HEK293 (cell line): ENCODE data around the gene CDK6.

ENCODE experiments used
- CTCF ChIA-PET: fragments of 350-600 bp; formaldehyde crosslinking; extraction: SDS; loops from one replicate; lab custom pipeline; 2021; ENCODE audit warnings: antibody characterized with exemption; lab: Yijun Ruan, JAX
- POLR2A ChIA-PET: fragments of 300-600 bp; formaldehyde crosslinking; extraction: SDS; loops from one replicate; lab custom pipeline; 2020; ENCODE audit warnings: antibody characterized with exemption, inconsistent platforms; lab: Yijun Ruan, JAX
- H3K27ac ChIP-seq: fragments of 200-500 bp; sonication (Bioruptor generic); 2 replicates; pipeline ENCODE4 v1.5.1; 2014; ENCODE audit warnings: low read depth, low read length, control low read depth, inconsistent platforms; ENCODE audit errors: extremely low read depth
- H3K36me3 ChIP-seq, 2 experiments: fragments of 200-500 bp in 1 of 2; sonication (Bioruptor generic) in 1 of 2; 1 replicate in 1 of 2; 2 replicates in 1 of 2; pipeline ENCODE4 v1.5.1; 2014 to 2017; ENCODE audit warnings: inconsistent platforms in 2 of 2, low read length in 2 of 2; ENCODE audit not compliant: control insufficient read depth in 2 of 2, insufficient read depth in 1 of 2
- H3K4me1 ChIP-seq: fragments of 200-500 bp; sonication (Bioruptor generic); 2 replicates; pipeline ENCODE4 v1.5.1; 2014; ENCODE audit warnings: mild to moderate bottlenecking, low read length, inconsistent platforms; ENCODE audit not compliant: control insufficient read depth, insufficient read depth
- H3K4me3 ChIP-seq: 2 replicates; pipeline ENCODE4 v1.5.1; 2011; ENCODE audit warnings: low read depth, mild to moderate bottlenecking, control low read depth, low read length, moderate library complexity
- H3K9me3 ChIP-seq: fragments of 200-500 bp; sonication (Bioruptor generic); 2 replicates; pipeline ENCODE4 v1.5.1; 2014; ENCODE audit warnings: low read depth, low read length, inconsistent platforms; ENCODE audit not compliant: control insufficient read depth, insufficient read depth
- KLF10 ChIP-seq: fragments of 450-650 bp; IDR thresholded peaks from 2 replicates; pipeline ENCODE4 v1.5.1; 2018; ENCODE audit warnings: missing biosample characterization, mild to moderate bottlenecking, missing genetic modification characterization
- PRDM1 ChIP-seq: fragments of 450-650 bp; formaldehyde crosslinking; IDR thresholded peaks from 2 replicates; pipeline ENCODE4; 2016; ENCODE audit warnings: missing biosample characterization, missing genetic modification characterization
- REPIN1 ChIP-seq: fragments of 450-650 bp; formaldehyde crosslinking; IDR thresholded peaks from 2 replicates; pipeline ENCODE4 v1.5.1; 2017; ENCODE audit warnings: missing biosample characterization, missing genetic modification characterization, low read depth
- ZFP3 ChIP-seq: fragments of 450-650 bp; formaldehyde crosslinking; IDR thresholded peaks from 2 replicates; pipeline ENCODE4 v1.5.1; 2016; ENCODE audit warnings: low read depth, missing biosample characterization, missing genetic modification characterization
- ZNF174 ChIP-seq: fragments of 450-650 bp; formaldehyde crosslinking; IDR thresholded peaks from 2 replicates; pipeline ENCODE4 v1.5.0; 2017; ENCODE audit warnings: missing biosample characterization, mild to moderate bottlenecking, missing genetic modification characterization
- ZNF624 ChIP-seq: fragments of 450-650 bp; formaldehyde crosslinking; IDR thresholded peaks from 2 replicates; pipeline ENCODE4 v1.5.1; 2017; ENCODE audit warnings: missing biosample characterization, missing genetic modification characterization
- TF ChIP-seq, protein P1 (sequence below): fragments of 450-650 bp; formaldehyde crosslinking; IDR thresholded peaks from 2 replicates; pipeline ENCODE4 v1.5.1; 2016; ENCODE audit warnings: missing biosample characterization, missing genetic modification characterization
- TF ChIP-seq, protein P2 (sequence below): fragments of 450-650 bp; formaldehyde crosslinking; IDR thresholded peaks from 2 replicates; pipeline ENCODE4 v1.5.1; 2016; ENCODE audit warnings: missing biosample characterization, missing genetic modification characterization
- TF ChIP-seq, protein P3 (sequence below): fragments of 450-650 bp; formaldehyde crosslinking; IDR thresholded peaks from 2 replicates; pipeline ENCODE4 v1.5.1; 2016; ENCODE audit warnings: missing biosample characterization, missing genetic modification characterization
- TF ChIP-seq, protein P4 (sequence below): fragments of 450-650 bp; formaldehyde crosslinking; optimal IDR thresholded peaks from 2 replicates; pipeline ENCODE3; 2016; ENCODE audit warnings: missing biosample characterization, mild to moderate bottlenecking, missing genetic modification characterization
- TF ChIP-seq, protein P5 (sequence below): fragments of 450-650 bp; formaldehyde crosslinking; IDR thresholded peaks from 2 replicates; pipeline ENCODE4 v1.5.1; 2017; ENCODE audit warnings: missing biosample characterization, missing genetic modification characterization

The CDK6 gene

DNA sequence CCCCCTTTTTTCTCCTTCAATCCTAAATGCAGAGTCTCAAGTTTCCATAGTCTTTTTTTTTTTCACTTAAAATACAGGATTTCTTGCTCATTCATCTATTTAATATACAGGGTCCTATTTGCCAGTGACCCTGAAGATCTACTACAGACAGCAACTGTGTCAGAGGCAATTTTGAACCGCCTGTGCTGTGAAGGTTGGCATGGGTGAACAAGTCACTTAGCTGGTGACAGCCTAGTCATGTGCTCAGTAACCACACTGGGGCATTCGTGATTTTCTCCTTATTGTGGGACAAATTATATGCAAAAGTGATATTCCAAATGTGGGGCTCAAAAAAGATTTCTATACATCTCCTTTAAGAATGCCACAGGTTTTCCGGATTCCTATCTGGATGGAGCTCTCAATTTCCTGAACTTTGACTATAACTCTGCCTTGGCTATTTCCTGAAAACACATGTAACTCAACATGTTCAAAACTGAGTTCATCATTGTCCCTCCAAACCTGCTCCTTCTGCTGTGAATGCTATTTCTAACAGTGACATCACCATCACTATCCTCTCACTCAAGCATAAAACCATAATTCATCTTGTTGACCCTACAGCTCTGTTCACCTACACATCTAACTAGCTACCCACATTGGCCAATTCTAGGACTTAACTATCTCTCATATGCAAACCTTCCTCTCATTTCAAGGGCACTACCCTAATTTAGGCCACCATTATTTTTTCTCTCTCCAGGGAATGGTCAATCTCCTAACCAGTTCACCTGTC is 36.7 kb downstream of the CDK6 start (continued):
- TF ChIP-seq, protein P1, sequence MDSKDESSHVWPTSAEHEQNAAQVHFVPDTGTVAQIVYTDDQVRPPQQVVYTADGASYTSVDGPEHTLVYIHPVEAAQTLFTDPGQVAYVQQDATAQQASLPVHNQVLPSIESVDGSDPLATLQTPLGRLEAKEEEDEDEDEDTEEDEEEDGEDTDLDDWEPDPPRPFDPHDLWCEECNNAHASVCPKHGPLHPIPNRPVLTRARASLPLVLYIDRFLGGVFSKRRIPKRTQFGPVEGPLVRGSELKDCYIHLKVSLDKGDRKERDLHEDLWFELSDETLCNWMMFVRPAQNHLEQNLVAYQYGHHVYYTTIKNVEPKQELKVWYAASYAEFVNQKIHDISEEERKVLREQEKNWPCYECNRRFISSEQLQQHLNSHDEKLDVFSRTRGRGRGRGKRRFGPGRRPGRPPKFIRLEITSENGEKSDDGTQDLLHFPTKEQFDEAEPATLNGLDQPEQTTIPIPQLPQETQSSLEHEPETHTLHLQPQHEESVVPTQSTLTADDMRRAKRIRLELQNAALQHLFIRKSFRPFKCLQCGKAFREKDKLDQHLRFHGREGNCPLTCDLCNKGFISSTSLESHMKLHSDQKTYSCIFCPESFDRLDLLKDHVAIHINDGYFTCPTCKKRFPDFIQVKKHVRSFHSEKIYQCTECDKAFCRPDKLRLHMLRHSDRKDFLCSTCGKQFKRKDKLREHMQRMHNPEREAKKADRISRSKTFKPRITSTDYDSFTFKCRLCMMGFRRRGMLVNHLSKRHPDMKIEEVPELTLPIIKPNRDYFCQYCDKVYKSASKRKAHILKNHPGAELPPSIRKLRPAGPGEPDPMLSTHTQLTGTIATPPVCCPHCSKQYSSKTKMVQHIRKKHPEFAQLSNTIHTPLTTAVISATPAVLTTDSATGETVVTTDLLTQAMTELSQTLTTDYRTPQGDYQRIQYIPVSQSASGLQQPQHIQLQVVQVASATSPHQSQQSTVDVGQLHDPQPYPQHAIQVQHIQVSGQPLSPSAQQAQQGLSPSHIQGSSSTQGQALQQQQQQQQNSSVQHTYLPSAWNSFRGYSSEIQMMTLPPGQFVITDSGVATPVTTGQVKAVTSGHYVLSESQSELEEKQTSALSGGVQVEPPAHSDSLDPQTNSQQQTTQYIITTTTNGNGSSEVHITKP (tag by site-specific recombination): no peak
- TF ChIP-seq, all 188 proteins: peak for 4

DNA sequence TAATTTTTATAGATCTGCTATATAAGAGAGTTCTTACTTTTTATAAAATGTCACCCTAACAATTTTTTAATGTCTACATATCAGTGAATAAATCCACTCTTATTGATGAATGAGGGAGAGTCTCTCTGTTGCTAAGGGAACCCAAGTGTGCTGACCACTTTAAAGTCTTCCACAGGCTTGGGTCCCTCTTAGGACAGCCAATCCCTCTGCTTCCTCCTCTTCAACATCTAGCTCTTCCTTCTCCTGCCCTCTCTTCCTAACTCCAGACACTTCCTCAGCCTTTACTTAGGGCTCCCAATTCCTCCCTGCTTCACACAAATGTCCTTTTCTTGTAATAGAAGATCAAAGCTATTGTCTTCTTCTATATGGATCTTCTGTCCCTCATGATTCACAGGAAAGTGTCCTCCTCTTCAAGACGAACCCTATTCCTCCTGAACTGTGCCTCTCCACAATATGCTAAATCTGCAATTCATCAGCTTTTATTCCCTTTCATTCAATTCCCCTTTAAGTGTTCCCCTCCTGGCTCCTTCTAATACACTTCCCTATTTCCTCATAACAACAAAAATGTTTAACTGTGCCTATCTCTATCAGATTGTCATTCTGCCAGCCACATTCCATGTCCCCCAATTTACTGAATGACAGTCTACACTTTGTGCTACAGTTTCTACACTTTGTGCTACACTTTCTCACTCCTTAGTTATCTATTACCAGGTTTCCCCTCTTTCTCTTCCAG is 37.7 kb downstream of the CDK6 start:
- Histone ChIP-seq H3K27ac (no peak overlapping the region), H3K9me3 (no peaks in the 10 kb centered on the region), H3K4me3 (no peak overlapping the region), H3K36me3 (no peaks in the 10 kb centered on the region), H3K4me1 (peaks cover 5% of the 10 kb centered on the region; the same call in 1 of the 2 replicates)
- ChIA-PET POLR2A (no interaction called here), CTCF (interaction anchor here (0.7 kb wide), 1 partner anchor 93 kb away, joined by 3 read pairs; no protein-coding TSS in a partner anchor)
- TF ChIP-seq, protein P2, sequence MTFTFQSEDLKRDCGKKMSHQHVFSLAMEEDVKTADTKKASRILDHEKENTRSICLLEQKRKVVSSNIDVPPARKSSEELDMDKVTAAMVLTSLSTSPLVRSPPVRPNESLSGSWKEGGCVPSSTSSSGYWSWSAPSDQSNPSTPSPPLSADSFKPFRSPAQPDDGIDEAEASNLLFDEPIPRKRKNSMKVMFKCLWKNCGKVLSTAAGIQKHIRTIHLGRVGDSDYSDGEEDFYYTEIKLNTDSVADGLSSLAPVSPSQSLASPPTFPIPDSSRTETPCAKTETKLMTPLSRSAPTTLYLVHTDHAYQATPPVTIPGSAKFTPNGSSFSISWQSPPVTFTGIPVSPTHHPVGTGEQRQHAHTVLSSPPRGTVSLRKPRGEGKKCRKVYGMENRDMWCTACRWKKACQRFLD: no peak
- TF ChIP-seq KLF10 (tag by site-specific recombination) (no peak), PRDM1 (tag by site-specific recombination) (peak; percentile 43), ZFP3 (tag by site-specific recombination) (no peak), ZNF624 (tag by site-specific recombination) (no peak), REPIN1 (no peak)
- TF ChIP-seq, protein P3, sequence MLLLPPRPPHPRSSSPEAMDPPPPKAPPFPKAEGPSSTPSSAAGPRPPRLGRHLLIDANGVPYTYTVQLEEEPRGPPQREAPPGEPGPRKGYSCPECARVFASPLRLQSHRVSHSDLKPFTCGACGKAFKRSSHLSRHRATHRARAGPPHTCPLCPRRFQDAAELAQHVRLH: no peak
- TF ChIP-seq, protein P4, sequence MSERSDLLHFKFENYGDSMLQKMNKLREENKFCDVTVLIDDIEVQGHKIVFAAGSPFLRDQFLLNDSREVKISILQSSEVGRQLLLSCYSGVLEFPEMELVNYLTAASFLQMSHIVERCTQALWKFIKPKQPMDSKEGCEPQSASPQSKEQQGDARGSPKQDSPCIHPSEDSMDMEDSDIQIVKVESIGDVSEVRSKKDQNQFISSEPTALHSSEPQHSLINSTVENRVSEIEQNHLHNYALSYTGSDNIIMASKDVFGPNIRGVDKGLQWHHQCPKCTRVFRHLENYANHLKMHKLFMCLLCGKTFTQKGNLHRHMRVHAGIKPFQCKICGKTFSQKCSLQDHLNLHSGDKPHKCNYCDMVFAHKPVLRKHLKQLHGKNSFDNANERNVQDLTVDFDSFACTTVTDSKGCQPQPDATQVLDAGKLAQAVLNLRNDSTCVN (tag by site-specific recombination): no peak

DNA sequence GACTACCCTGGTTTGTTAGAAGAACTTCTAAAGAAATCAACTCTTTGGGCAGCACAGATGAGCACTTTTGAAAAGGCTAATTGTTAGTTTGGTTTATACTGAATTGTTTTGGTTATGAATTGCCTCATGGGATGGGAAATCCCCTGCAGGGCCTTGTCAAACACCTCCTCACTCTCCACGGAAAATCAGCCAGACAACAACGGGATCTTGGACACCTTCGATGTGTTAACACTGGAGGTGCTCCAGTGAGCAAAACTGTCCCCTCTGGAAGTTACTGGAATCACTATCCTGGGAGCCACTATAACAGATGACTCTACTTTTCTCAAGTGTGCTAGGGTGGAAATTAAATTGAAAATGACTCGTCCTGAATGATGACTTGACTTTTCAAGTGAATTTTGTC is 38.7 kb downstream of the CDK6 start:
- H3K4me3 ChIP-seq: no peak overlapping the region
- CTCF ChIA-PET: interaction anchor here (0.7 kb wide), 1 partner anchor 92 kb away, joined by 3 read pairs; no protein-coding TSS in a partner anchor
- H3K4me1 ChIP-seq: peaks cover 5% of the 10 kb centered on the region; the same call in 1 of the 2 replicates
- no peak overlapping the region for H3K27ac ChIP-seq
- no peak for TF ChIP-seq ZNF174 (tag by site-specific recombination)
- TF ChIP-seq, protein P5, sequence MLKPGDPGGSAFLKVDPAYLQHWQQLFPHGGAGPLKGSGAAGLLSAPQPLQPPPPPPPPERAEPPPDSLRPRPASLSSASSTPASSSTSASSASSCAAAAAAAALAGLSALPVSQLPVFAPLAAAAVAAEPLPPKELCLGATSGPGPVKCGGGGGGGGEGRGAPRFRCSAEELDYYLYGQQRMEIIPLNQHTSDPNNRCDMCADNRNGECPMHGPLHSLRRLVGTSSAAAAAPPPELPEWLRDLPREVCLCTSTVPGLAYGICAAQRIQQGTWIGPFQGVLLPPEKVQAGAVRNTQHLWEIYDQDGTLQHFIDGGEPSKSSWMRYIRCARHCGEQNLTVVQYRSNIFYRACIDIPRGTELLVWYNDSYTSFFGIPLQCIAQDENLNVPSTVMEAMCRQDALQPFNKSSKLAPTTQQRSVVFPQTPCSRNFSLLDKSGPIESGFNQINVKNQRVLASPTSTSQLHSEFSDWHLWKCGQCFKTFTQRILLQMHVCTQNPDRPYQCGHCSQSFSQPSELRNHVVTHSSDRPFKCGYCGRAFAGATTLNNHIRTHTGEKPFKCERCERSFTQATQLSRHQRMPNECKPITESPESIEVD (tag by site-specific recombination): peak; percentile 37; the same call in 1 of the 2 replicates
- TF ChIP-seq, all 188 proteins: peak for 1
- H3K36me3 ChIP-seq: no peaks in the 10 kb centered on the region
- H3K9me3 ChIP-seq: no peaks in the 10 kb centered on the region
- POLR2A ChIA-PET: no interaction called here
